NB4 (cell line): Measurements from ENCODE around the gene CBFA2T2.
"Not testable (repeated sequence)": the region's sequence is repeated elsewhere in the genome, so short reads cannot be mapped to it uniquely, and the experiment has no call there.

ENCODE experiments used
- DNase-seq: peaks from one replicate; pipeline ENCODE4 v3.0.0; 2010; ENCODE audit warnings: low read depth
- H3K4me3 ChIP-seq: one replicate; pipeline ENCODE4 v1.5.1; 2011; ENCODE audit warnings: mild to moderate bottlenecking, low read depth, low read length, moderate library complexity
- CTCF ChIP-seq: IDR thresholded peaks from one replicate; pipeline ENCODE4 v1.5.1; 2012; ENCODE audit warnings: low read depth, low read length
- MAX ChIP-seq: IDR thresholded peaks from 2 replicates; pipeline ENCODE4 v1.6.1; 2011; ENCODE audit warnings: low read depth, low read length
- MYC ChIP-seq: IDR thresholded peaks from 2 replicates; pipeline ENCODE4 v1.6.1; 2011; ENCODE audit warnings: low read depth, low read length
- POLR2A ChIP-seq: IDR thresholded peaks from 2 replicates; pipeline ENCODE4 v1.6.1; 2011; ENCODE audit warnings: mild to moderate bottlenecking; ENCODE audit not compliant: insufficient read length; ENCODE audit errors: extremely low read depth

The CBFA2T2 gene

GRCh38 chr20:33459599-33459998, 30.3 kb upstream of the CBFA2T2 start:
- TF ChIP-seq MAX (no peak), CTCF (no peak), POLR2A (no peak), MYC (no peak)

DNA sequence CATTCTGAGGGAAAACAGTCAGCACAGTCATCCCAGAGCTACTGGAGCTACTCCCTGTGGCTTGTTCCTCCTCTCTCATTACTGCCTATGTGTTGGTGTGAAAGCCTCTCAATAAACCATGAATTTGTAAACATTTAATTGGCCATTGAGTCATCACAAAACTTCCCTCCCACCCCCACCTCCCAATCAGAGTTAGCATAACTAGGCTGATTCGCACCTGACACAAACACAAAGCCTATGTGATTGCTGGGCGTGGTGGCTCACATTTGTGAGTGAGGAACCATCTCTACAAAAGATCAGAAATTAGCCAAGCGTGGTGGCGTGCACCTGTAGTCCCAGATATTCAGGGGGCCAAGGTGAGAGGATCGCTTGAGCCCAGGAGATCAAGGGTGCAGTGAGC, 29.2 kb upstream of the CBFA2T2 start:
- no peak for DNase-seq
- H3K4me3 ChIP-seq, result no peak overlapping the region
- TF ChIP-seq CTCF (no peak), POLR2A (no peak), MAX (no peak), MYC (no peak)

More at GRCh38 chr20:33459599-33459998, 30.3 kb upstream of the CBFA2T2 start:
- H3K4me3 ChIP-seq, result no peak overlapping the region
- DNase-seq, result no peak

DNA sequence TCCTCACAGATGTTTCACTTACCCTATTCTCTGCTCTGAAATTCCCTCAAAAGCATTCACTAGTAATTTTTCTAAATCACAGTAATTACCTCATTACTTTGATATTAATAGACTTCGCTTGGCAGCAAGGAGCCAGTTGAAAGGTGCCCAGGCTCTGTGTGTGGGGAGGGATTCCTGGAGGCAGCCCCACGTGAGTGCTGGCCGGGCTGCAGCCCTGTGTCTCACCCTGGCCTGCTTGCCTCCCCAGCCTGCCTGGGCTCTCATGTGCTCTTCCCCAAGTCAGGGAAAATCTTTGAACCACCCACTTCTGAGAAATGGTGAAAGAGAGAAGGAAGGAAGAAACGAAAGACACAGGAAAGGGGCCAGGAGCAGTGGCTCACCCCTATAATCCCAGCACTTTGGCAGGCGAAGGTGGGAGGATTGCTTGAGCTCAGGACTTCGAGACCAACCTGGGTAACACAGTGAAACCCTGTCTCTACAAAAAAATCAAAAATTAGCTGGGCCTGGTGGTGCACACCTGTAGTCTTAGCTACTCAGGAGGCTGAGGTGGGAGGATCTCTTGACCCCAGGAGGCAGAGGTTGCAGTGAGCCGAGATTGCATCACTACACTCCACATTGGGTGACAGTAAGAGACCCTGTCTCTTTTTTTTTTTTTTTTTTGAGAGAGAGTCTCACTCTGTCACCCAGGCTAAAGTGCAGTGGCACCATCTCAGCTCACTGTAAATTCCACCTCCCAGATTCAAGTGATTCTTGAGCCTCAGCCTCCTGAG, 26.4 kb upstream of the CBFA2T2 start:
- TF ChIP-seq MAX (no peak), MYC (no peak), POLR2A (no peak), CTCF (no peak)
- H3K4me3 ChIP-seq, result no peak overlapping the region
- DNase-seq, result no peak

- H3K4me3 ChIP-seq, DNase-seq: not testable (repeated sequence)
These were observed 25.1 kb upstream of the CBFA2T2 start for GRCh38 chr20:33464759-33465158.

DNA sequence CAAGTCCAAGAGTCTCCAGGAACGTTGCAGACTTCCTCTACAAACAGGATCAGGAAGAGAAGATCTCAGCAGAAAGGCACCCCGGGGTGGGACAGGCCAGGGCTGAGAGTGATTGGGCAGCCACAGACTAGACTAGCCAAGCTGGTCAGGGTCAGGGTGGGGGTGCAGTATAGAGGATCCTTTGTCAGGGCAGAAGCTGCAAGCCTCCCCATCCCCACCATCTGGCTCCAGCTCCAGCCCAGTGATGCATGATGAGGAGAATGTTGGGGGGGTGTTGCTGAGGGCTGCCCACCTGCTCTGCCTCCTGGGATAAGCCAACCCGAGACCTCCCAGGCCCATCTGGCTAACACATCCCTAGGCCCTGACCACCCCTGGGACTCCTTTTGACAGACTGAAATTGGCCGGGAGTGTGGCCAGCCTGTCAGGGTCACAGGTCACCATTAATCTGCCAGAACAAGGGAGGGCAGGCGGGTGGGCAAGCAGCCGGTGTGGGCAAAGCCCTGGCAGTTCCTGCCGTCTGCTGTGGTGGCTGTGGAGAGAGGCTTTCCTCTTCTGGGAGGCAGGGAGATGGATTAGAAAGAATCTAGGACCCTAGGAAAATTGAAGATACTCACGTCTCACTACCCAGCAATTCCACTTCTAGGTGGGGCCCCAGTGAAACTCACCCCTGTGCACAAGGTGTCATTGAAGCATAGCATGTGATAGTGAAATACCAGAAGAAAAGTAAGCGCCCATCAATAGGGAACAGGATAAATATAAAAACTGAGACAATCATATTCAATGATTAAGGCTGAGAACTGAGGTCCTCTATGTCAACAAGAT, 24.2 kb upstream of the CBFA2T2 start:
- TF ChIP-seq CTCF (no peak), MYC (no peak), MAX (no peak), POLR2A (no peak)
- DNase-seq, result no peak
- no peak overlapping the region for H3K4me3 ChIP-seq

GRCh38 chr20:33466303-33466646, 23.6 kb upstream of the CBFA2T2 start:
- TF ChIP-seq MYC (no peak), POLR2A (no peak), MAX (no peak), CTCF (no peak)
- DNase-seq, result no peak

More at GRCh38 chr20:33466303-33466646, 23.6 kb upstream of the CBFA2T2 start:
- H3K4me3 ChIP-seq, result no peak overlapping the region
